Loucy (cell line): ENCODE measurements around the gene CSKMT.

Experiments used
- H2AFZ ChIP-seq: fragments of 200-600 bp; sonication (generic); 2 replicates; pipeline ENCODE4 v1.6.0; 2016; ENCODE audit warnings: antibody characterized with exemption, mild to moderate bottlenecking, low read length, moderate library complexity
- H3F3A ChIP-seq: fragments of 200-600 bp; 2 replicates; pipeline ENCODE4 v1.6.0; 2016; ENCODE audit warnings: antibody characterized with exemption, low read depth, mild to moderate bottlenecking
- H3K27me3 ChIP-seq: fragments of 200-600 bp; sonication (generic); 2 replicates; pipeline ENCODE4 v1.6.1; 2014; ENCODE audit warnings: low read length, mild to moderate bottlenecking; ENCODE audit not compliant: insufficient read depth, poor library complexity, severe bottlenecking
- H3K36me3 ChIP-seq: fragments of 200-600 bp; sonication (generic); 2 replicates; pipeline ENCODE4 v1.6.1; 2016; ENCODE audit warnings: low read length; ENCODE audit not compliant: insufficient read depth
- H3K4me1 ChIP-seq: fragments of 200-600 bp; sonication (generic); 2 replicates; pipeline ENCODE4 v1.5.1; 2014; ENCODE audit warnings: low read length, mild to moderate bottlenecking; ENCODE audit not compliant: insufficient read depth, poor library complexity, severe bottlenecking
- H3K4me2 ChIP-seq: fragments of 200-600 bp; sonication (generic); 2 replicates; pipeline ENCODE4 v1.6.0; 2014; ENCODE audit warnings: antibody characterized with exemption, low read length, low read depth, mild to moderate bottlenecking; ENCODE audit not compliant: poor library complexity, severe bottlenecking
- H3K4me3 ChIP-seq: fragments of 200-600 bp; sonication (generic); 2 replicates; pipeline ENCODE4 v1.5.1; 2014; ENCODE audit warnings: low read length, mild to moderate bottlenecking, mixed read lengths; ENCODE audit not compliant: poor library complexity, severe bottlenecking
- H3K79me2 ChIP-seq: fragments of 200-600 bp; sonication (generic); 2 replicates; pipeline ENCODE4 v1.6.1; 2014; ENCODE audit warnings: low read length; ENCODE audit not compliant: insufficient read depth
- H3K9ac ChIP-seq: fragments of 200-600 bp; sonication (generic); 2 replicates; pipeline ENCODE4 v1.6.0; 2014; ENCODE audit warnings: mild to moderate bottlenecking, low read depth, low read length, moderate library complexity; ENCODE audit not compliant: poor library complexity, severe bottlenecking
- H3K9me2 ChIP-seq: fragments of 200-600 bp; sonication (generic); replicated peaks from 2 replicates; pipeline ENCODE4 v1.6.1; 2016; ENCODE audit warnings: low read depth, low read length, mixed read lengths
- H3K9me3 ChIP-seq: fragments of 200-600 bp; sonication (generic); 2 replicates; pipeline ENCODE4 v1.6.1; 2014; ENCODE audit warnings: mild to moderate bottlenecking, antibody characterized with exemption, low read length, low read depth; ENCODE audit not compliant: insufficient read depth
- H4K20me1 ChIP-seq: fragments of 200-600 bp; sonication (generic); 2 replicates; pipeline ENCODE4 v1.6.0; 2014; ENCODE audit warnings: antibody characterized with exemption, low read length, mild to moderate bottlenecking; ENCODE audit not compliant: insufficient read depth, poor library complexity, severe bottlenecking
- CTCF ChIP-seq: fragments of 200-600 bp; sonication (generic); conservative IDR thresholded peaks from 2 replicates; pipeline ENCODE4 v1.5.1; 2014; ENCODE audit warnings: mild to moderate bottlenecking, antibody characterized with exemption, low read length
- EZH2phosphoT487 ChIP-seq: fragments of 200-600 bp; IDR thresholded peaks from 2 replicates; pipeline ENCODE4 v1.6.1; 2018; ENCODE audit warnings: antibody characterized with exemption, mild to moderate bottlenecking, moderate library complexity, borderline replicate concordance

The CSKMT gene

GRCh38 chr11:62645946-62646824 is 18.9 kb upstream of the CSKMT start, which contains the start of gene GANAB:
TSS of gene GANAB (minus strand) at chr11:62646613. CDS start at chr11:62646599, 14 bp downstream.
- Histone ChIP-seq H3K4me2 (peak within 1 kb of the TSS; percentile 64), H3K79me2 (peaks cover 57% of the 10 kb centered on the region), H3F3A (no peaks in the 10 kb centered on the region), H3K9me3 (no peaks in the 10 kb centered on the region), H4K20me1 (peaks cover 23% of the 10 kb centered on the region), H3K4me1 (peaks cover 14% of the 10 kb centered on the region), H3K27me3 (no peaks in the 10 kb centered on the region), H3K4me3 (peak within 1 kb of the TSS; percentile 86), H3K9me2 (no peaks in the 10 kb centered on the region), H3K36me3 (peaks cover 4% of the 10 kb centered on the region; the same call in 1 of the 2 replicates), H3K9ac (peak within 1 kb of the TSS; percentile 94), H2AFZ (peak within 1 kb of the TSS; percentile 51)
- TF ChIP-seq CTCF (no peak), EZH2phosphoT487 (no peak)

GRCh38 chr11:62646825-62647608 is 18.1 kb upstream of the CSKMT start:
- no peak for TF ChIP-seq CTCF
- no peak for TF ChIP-seq EZH2phosphoT487
- H3K4me2 ChIP-seq: peak overlapping the region; percentile 64
- H3K79me2 ChIP-seq: peaks cover 58% of the 10 kb centered on the region
- peaks cover 23% of the 10 kb centered on the region for H4K20me1 ChIP-seq
- H3K9me3 ChIP-seq: no peaks in the 10 kb centered on the region
- peaks cover 16% of the 10 kb centered on the region for H3K4me1 ChIP-seq
- H2AFZ ChIP-seq: no peak overlapping the region
- no peaks in the 10 kb centered on the region for H3F3A ChIP-seq
- peak overlapping the region; percentile 94 for H3K9ac ChIP-seq
- peak overlapping the region; percentile 86 for H3K4me3 ChIP-seq
- no peaks in the 10 kb centered on the region for H3K27me3 ChIP-seq
- peaks cover 4% of the 10 kb centered on the region; the same call in 1 of the 2 replicates for H3K36me3 ChIP-seq
- H3K9me2 ChIP-seq: no peaks in the 10 kb centered on the region

- peaks cover 23% of the 10 kb centered on the region for H4K20me1 ChIP-seq
- peaks cover 58% of the 10 kb centered on the region for H3K79me2 ChIP-seq
- H3K4me1 ChIP-seq: peaks cover 22% of the 10 kb centered on the region
- no peak overlapping the region for H3K9ac ChIP-seq
- no peak for TF ChIP-seq CTCF
- H3K27me3 ChIP-seq: no peaks in the 10 kb centered on the region
- H2AFZ ChIP-seq: no peak overlapping the region
- no peaks in the 10 kb centered on the region for H3K9me3 ChIP-seq
- no peaks in the 10 kb centered on the region for H3F3A ChIP-seq
- H3K9me2 ChIP-seq: no peaks in the 10 kb centered on the region
- peaks cover 4% of the 10 kb centered on the region; the same call in 1 of the 2 replicates for H3K36me3 ChIP-seq
- H3K4me3 ChIP-seq: no peak overlapping the region
- H3K4me2 ChIP-seq: no peak overlapping the region
Measured at GRCh38 chr11:62647609-62648005, 17.5 kb upstream of the CSKMT start.
